Glutamatergic neuron (in vitro differentiated cells): ENCODE results near the gene OSBPL6. TPM values are rescaled to one million over a fixed set of nuclear protein-coding genes. Genes with fewer than 3 reads are reported as not detected.

Source experiments
- DNase-seq: peaks from one replicate; pipeline ENCODE4 v3.0.0; 2022
- H3K27ac Mint-ChIP-seq: one replicate; pipeline ENCODE4 v1.8.0; 2020; ENCODE audit warnings: mild to moderate bottlenecking, mixed read lengths, inconsistent platforms; ENCODE audit not compliant: unreplicated experiment
- H3K27me3 Mint-ChIP-seq: one replicate; pipeline ENCODE4 v1.8.0; 2020; ENCODE audit warnings: mild to moderate bottlenecking, moderate library complexity, mixed read lengths, inconsistent platforms; ENCODE audit not compliant: unreplicated experiment
- H3K36me3 Mint-ChIP-seq: one replicate; pipeline ENCODE4 v1.8.0; 2020; ENCODE audit warnings: mild to moderate bottlenecking, mixed read lengths, inconsistent platforms; ENCODE audit not compliant: unreplicated experiment
- H3K4me1 Mint-ChIP-seq: one replicate; pipeline ENCODE4 v1.8.0; 2020; ENCODE audit warnings: mild to moderate bottlenecking, low read depth, mixed read lengths, inconsistent platforms; ENCODE audit not compliant: unreplicated experiment
- H3K4me3 Mint-ChIP-seq: one replicate; pipeline ENCODE4 v1.8.0; 2020; ENCODE audit warnings: mild to moderate bottlenecking, mixed read lengths, inconsistent platforms; ENCODE audit not compliant: unreplicated experiment
- H3K9me3 Mint-ChIP-seq: one replicate; pipeline ENCODE4 v1.8.0; 2020; ENCODE audit warnings: mild to moderate bottlenecking, moderate library complexity, mixed read lengths, inconsistent platforms; ENCODE audit not compliant: unreplicated experiment
- CTCF ChIP-seq: fragments of 200-600 bp; sonication (generic); IDR thresholded peaks from one replicate; pipeline ENCODE4 v1.5.0; 2021; ENCODE audit not compliant: partially characterized antibody, unreplicated experiment
- total RNA-seq: library from RNA; stranded (reverse); fragmentation: NEBNext Ultra II Directional; extraction: Animal tissue kit (Norgen Biotek cat#: 25700); gene quantifications from one replicate; pipeline ENCODE4 v1.2.1, GENCODE V29; 2021; ENCODE audit not compliant: unreplicated experiment

Gene OSBPL6
- total RNA-seq, 1 donor from 2014 or later, result 14.4 TPM

GRCh38 chr2:178298785-178299212, 104.5 kb downstream of the OSBPL6 start:
- H3K27me3 Mint-ChIP-seq, result no peaks in the 10 kb centered on the region
- no peak overlapping the region for H3K4me3 Mint-ChIP-seq
- peaks cover 2% of the 10 kb centered on the region for H3K4me1 Mint-ChIP-seq
- DNase-seq, result no peak
- TF ChIP-seq CTCF, result no peak
- H3K36me3 Mint-ChIP-seq, result no peaks in the 10 kb centered on the region
- no peaks in the 10 kb centered on the region for H3K9me3 Mint-ChIP-seq
- H3K27ac Mint-ChIP-seq, result no peak overlapping the region

GRCh38 chr2:178301649-178302238, 107.4 kb downstream of the OSBPL6 start:
- Mint-ChIP-seq H3K4me3 (no peak overlapping the region), H3K27me3 (no peaks in the 10 kb centered on the region), H3K36me3 (no peaks in the 10 kb centered on the region), H3K27ac (no peak overlapping the region), H3K9me3 (no peaks in the 10 kb centered on the region), H3K4me1 (peaks cover 10% of the 10 kb centered on the region)
- TF ChIP-seq CTCF, result no peak
- no peak for DNase-seq

GRCh38 chr2:178304333-178304732, 110.0 kb downstream of the OSBPL6 start:
- Mint-ChIP-seq H3K9me3 (no peaks in the 10 kb centered on the region), H3K27ac (no peak overlapping the region), H3K4me3 (no peak overlapping the region), H3K4me1 (peaks cover 10% of the 10 kb centered on the region), H3K27me3 (peaks cover 2% of the 10 kb centered on the region), H3K36me3 (no peaks in the 10 kb centered on the region)
- DNase-seq, result no peak
- no peak for TF ChIP-seq CTCF

- no peak overlapping the region for H3K27ac Mint-ChIP-seq
- peaks cover 10% of the 10 kb centered on the region for H3K4me1 Mint-ChIP-seq
- H3K27me3 Mint-ChIP-seq, result peaks cover 5% of the 10 kb centered on the region
- DNase-seq, result peak; percentile 74
- H3K4me3 Mint-ChIP-seq, result no peak overlapping the region
- no peaks in the 10 kb centered on the region for H3K9me3 Mint-ChIP-seq
- no peaks in the 10 kb centered on the region for H3K36me3 Mint-ChIP-seq
- TF ChIP-seq CTCF, result peak; percentile 39
Measured at GRCh38 chr2:178306352-178307073, 112.2 kb downstream of the OSBPL6 start.

- no peaks in the 10 kb centered on the region for H3K9me3 Mint-ChIP-seq
- no peak overlapping the region for H3K4me3 Mint-ChIP-seq
- H3K4me1 Mint-ChIP-seq, result peaks cover 10% of the 10 kb centered on the region
- no peak for TF ChIP-seq CTCF
- peaks cover 5% of the 10 kb centered on the region for H3K27me3 Mint-ChIP-seq
- H3K27ac Mint-ChIP-seq, result no peak overlapping the region
- no peaks in the 10 kb centered on the region for H3K36me3 Mint-ChIP-seq
- DNase-seq, result no peak
Measured at GRCh38 chr2:178307650-178308049, 113.3 kb downstream of the OSBPL6 start.
